GM18517 (cell line): ENCODE results near the gene PNO1.
"Not testable (repeated sequence)": the region's sequence is repeated elsewhere in the genome, so short reads cannot be mapped to it uniquely, and the experiment has no call there.

ENCODE experiments used
- ATAC-seq: cut with Tn5 transposase; IDR thresholded peaks from one replicate; pipeline ENCODE4 v1.9.1; 2021; ENCODE audit warnings: mild to moderate bottlenecking, moderate library complexity; ENCODE audit not compliant: unreplicated experiment

PNO1 gene

DNA sequence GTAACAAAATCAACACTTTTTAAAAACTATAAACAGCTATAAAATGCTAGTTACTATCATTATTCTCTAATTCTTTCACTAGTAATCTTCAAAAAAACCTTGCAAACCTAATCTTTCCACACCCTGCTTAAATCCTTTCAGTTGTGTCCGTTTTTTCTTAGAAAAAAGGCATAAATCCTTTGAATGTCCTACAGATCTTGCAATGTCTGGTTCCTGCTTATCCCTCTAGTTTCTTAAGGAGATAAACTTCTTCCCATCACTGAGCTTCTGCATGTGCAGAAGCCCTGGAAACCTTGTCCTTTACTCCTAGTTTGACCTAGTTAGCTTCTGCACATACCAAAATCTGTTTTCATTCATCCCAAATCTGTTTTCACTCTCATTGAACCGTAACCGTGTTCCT, 1.3 kb upstream of the PNO1 start:
- ATAC-seq = no peak

DNA sequence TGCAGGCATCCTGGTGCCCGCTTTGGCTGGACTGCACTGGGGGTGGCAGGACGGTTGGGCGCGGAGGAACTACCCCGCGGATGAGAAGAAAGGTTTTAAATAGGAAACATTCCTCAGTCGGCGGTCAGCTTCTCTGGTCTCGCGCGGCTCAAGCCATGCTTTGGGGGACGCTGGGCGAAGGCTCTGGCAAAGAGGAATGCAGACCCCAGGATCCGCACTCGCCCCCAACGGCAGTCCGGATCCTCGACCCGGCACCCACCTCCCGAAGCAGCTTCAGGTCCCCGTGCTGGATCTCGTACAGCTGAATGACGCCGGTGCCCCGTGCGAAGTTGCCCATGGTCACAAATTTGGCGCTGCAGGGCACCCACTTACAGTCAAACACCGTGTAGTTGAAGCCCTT, 686 bp upstream of the PNO1 start:
- peak; percentile 30 for ATAC-seq

DNA sequence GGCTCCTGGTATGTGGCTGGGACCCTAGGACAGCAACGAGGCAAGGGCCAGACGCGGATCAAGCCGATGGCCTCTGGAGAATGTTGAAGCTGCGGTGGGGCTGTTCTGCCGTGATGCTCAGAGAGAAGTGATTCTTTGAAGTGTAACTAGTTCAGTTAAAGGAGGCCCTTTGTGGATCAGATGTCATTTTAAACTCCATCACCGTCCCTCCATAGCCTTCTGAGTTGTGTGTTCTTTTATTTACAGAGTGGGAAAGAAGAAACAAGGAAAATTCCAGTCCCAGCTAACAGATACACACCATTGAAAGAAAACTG, 403 bp downstream of the PNO1 start:
- ATAC-seq = no peak

DNA sequence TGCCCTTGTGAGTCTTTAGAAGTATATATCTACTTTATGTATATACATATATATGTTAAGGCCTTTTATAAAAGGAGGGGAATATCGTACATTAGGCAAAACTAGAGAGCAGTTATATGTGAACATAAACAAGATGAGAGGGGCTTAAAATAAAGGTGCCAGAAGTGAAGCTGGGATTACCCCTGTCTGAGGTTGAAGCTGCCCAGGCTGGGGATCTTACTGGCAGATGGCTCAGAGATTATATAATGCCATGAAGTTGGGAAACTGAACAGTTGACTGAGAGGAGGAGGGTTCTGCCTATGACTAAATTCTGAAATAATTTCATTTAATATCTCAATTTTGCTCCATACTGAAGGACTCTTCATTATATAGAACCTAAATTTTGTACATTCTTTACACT, 6.0 kb downstream of the PNO1 start:
- no peak for ATAC-seq

DNA sequence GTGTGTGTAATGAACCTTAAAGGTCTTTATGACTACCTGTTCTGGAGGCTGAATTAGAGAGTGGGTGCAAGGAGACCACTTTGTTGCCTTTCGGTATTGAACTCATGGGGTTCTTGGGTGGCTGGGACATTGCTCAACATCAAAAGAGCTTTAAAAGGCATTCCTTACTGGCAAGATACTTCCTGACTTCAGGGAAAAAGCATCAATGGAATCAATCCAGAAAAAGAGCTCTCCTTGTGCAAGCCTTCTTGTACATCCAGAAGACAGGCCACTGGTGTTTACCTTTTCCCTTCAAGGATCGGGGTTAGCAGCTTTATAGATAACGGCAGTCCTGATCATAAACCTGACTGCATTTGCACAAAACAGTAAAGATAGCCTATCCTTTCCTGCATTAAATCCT, 9.5 kb downstream of the PNO1 start:
- no peak for ATAC-seq

DNA sequence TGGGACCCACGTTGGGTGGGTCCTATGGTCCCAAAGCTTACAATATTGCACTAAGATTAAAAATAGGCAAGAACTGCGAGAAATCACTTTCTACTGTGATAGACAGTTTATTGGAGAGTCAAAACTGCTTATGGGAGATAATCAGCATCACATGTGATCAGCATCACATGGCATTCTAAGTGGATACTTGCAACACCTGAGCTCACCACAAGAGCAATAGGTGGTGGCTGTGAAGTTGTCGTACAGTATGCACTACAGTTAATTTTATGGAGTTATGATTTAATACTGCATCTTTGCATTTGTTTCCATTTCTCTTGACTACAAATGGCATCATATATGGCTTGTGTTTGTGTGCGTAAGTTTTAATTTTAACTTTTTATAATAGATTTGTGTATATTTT, 11.6 kb downstream of the PNO1 start:
- ATAC-seq = no peak

DNA sequence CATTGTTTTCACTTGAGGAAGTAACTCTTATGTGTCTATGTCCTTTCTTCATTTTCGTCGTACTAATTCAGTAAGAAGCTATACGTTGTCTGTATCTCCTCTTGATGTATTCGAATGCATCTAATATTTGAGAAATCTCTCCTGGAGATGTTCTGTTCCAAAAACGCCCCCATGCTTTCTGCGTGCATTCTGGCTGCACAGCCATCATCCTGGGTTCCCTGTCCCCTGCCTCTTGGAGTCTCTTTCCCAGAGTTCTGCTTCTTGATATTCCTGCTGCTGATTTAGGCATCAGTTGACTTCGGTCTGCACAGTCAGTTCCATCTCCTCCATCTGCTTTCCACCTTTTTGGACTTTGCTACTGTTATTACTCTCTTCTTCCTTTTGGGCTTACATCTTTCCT, 13.5 kb downstream of the PNO1 start:
- ATAC-seq = no peak

DNA sequence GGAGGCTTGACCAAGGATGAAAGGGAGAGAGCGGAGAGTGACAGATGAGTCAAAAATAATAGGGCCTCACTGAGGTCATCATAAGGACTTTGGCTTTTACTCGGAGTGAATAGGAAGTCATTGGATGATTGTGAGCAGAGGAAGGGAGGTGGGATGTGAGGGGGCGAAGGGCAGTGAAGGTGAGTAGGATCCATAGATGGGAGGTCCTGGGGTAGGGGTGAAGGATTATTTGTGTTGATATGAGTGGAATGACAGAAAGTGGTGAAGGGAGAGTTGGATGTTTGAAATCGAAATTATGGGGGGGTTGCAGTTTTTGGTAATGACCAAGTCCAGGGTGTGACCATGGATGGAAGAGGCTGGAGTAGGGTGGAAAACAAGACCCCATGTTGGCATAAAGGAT, 14.0 kb downstream of the PNO1 start:
- no peak for ATAC-seq

DNA sequence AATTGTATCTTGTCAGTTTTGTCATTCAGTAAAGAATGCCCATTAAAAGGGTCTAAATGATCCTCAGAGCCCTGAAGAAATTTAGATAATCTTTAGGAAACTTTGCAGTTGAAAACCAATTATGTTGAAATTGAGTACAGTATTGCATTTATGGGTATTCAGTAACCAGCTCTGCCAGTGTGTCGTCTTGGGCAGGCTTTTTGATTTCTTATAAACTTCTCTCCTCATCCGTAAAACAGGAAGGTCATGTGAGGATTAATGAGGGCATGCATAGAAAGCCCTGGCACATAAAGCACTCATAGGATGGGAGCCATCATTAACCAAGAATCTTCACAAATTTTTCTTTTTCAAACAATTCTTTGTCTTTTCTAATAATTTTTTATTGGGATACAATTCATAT, 14.8 kb downstream of the PNO1 start:
- no peak for ATAC-seq

DNA sequence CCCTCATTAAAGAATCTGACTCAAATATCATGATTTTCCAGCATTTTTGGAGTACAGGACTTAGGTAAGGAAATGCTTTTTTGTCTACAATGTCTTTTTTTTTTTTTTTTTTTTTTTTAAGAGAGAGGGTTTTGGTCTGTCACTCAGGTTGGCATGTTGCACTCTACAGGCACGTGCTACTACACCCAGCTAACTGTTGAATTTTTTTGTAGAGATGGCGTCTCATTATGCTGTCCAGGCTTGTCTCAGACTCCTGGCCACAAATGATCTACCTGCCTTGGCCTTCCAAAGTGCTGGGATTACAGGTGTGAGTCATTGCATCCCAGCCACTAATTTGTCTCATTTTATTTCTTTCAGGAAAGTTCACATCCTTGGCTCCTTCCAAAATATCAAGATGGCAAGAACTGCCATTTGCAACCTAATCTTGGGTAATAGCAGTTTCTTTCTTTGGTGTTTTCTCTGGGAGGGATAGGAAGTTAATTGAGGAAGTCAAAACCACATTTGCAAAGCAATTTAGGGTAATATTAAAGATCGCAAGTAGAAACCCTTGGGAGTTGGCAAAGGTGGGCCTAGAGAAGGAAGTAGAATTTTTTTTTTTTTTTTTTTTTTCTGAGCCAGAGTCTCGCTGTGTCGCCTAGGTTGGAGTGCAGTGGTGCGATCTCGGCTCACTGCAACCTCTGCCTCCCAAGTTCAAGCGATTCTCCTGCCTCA, 15.5 kb downstream of the PNO1 start:
- no peak for ATAC-seq

DNA sequence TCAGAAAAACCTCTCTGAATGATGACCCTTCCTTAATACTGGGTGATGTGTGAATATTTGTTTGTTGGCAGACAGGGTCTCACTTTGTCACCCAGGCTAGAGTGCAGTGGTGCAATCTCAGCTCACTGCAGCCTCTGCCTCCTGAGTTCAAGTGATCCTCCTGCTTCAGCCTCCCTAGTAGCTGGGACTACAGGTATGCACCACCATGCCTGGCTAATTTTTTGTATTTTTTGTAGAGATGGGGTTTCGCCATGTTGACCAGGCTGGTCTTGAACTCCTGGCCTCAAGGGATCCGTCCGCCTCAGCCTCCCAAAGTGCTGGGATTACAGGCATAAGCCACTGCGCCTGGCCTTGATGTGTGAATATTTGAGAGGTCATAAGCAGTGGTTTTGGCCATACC, 17.5 kb downstream of the PNO1 start:
- ATAC-seq = not testable (repeated sequence)

DNA sequence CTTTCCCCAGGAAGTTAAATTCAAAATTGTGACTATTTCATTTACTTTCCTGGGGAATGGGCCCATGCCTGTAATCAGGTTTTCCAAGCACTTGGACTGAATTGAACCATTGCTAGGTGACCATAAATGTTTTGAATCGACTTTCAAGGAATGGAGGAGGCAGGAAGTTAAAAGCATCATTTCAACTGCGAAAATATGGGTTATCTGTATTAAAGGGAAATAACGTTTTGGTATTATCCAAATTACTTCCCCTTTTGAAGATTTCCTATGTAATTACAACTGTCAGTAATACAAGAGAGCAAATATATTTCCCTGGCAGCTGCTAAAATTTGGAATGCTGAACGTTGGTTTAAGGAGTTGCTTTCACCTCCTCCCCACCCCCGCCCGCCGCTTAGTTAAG, 19.0 kb downstream of the PNO1 start:
- ATAC-seq = no peak

DNA sequence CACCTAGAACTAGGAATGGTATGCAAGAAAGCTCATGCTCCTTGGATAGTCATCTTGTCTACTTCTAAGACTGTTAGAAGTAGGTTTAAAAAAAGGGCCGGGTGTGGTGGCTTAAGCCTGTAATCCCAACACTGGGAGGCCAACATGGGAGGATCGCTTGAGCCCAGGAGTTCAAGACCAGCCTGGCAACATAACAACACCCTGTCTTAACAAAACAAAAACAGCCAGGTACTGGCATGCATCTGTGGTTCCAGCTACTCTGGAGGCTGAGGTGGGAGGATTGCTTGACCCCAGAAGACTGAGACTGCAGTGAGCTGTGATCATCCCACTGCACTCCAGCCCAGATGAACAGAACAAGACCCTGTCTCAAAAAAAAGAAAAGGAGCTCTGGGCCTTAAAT, 19.9 kb downstream of the PNO1 start:
- no peak for ATAC-seq

DNA sequence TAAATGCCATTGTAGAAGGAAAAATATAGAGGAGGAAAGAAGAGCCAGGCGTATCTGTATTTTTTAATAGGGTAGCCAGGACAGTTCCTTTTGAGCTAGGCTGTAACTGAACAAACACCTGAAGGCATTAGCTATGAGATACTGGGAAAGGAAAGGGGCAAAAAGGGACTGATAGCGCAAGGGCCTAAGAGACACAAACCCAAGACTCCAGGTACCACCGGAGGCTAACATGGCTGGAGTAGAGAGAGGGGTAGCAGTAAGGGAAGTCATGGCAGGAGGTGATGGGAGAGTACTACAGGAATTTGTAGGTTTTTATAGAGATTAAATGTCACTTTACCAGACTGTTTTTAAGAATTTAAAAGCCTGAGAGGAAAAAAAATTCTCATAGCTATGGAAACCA, 20.7 kb downstream of the PNO1 start:
- no peak for ATAC-seq

DNA sequence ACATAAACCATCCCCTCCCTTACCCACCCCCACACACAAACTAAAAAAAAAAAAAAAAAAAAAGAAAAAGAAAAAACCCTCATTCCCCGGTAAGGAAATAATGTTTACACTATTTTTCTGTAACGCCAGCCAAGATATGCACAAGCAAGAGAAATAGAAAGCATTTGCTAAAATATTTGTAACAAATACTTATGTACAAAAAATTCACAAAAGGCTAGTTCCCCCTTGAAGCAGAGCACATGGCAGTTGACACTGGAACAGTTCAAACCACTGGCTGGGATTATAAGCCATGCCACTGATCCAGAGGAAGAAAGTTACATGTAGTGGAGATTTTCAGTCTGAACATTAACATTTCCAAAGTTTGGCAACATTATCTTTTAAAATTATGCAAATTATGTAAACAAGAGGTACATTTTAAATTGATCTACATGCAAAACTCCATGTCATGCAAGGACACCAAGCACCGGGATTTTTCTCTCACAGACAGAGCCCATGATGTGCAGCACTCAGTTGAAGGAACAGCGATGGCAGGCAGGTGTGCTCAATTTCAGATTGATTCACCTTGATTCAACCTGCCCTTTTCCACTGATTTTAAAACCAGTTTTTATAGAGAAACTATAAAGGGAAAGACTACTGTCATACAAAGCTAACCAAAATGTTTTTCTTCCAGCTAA, 21.4 kb downstream of the PNO1 start:
- no peak for ATAC-seq

DNA sequence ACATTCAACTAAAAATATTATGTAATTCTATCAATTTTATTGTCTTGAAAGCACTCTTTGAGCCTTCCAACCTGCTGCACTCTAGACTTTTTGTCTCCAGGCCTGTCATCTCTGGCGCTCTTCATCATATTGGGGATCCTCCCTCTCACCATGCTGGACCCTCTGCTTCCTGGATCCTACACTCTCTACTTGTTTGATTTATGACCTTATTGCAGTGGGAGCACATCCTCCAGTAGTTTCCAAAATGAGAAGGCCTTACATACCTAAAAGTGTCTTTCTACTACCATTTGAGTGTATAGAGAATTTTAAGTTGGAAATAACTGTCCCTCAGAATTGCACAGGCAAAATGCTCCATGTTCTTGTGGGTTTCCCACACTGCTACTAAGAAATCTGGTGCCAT, 25.2 kb downstream of the PNO1 start:
- ATAC-seq = no peak

DNA sequence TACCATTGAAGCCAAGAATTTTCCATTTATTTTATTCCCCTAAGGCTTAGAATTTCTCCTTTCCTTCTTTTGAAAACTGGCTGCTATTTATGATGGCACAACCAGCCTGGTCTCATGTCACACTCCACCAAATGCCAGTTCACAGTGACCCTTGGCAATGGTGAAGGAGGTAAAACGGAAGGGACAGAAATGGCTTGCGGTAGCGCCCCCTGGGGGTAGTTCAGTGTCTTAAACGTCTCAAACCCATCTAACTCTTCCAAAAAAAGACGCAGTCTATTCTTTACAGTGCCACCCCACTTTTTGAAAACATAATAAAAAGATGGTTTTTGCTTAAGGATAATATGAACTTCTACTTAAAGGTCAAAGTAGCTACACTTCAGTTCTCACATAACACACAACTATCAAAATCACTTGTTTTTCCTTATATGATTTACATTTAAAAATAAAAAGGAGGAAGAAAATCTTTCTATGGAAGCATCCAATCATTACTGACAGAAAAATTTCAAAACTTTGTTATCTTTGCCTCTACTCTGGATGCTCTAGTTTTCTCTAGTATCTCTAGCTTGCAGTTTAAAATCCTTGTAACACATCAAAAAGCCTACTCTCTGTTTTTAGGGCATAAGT, 28.0 kb downstream of the PNO1 start:
- no peak for ATAC-seq

DNA sequence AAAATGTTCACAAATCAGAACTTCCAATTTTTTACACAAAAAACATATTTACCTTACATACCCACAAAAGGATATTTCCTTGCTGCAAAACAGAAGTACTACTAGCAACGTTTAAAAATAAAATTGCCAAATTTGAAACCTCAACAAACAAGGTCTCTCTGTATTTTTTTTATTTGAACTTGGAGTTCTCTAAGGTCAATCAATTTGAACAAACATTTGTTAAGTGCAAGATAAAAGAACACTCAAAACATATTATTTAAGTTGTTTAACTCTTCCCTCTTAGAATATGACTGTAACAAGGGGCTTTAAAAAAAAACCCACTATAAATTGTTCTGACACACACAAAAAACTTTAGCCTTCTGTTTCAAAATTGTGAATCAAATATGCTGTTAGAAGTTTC, 29.6 kb downstream of the PNO1 start:
- ATAC-seq = no peak

DNA sequence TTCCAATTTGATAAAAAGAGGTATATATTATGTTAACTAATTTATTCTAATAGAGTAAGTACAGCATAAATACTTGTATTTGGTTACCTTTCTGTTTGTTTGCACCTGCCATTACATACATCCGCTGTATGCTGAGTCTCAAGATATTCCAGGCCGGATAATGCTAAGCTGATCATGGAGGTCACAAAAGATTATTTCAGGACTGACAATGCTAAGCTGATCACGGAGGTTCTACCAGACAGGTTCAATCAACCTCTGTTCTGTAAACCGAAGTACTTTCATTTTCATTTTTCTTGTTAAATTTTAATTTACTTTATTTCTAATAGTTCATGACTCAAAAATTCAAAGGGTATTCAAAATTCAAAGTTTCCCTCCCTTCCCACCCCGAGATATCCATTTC, 31.1 kb downstream of the PNO1 start:
- no peak for ATAC-seq

DNA sequence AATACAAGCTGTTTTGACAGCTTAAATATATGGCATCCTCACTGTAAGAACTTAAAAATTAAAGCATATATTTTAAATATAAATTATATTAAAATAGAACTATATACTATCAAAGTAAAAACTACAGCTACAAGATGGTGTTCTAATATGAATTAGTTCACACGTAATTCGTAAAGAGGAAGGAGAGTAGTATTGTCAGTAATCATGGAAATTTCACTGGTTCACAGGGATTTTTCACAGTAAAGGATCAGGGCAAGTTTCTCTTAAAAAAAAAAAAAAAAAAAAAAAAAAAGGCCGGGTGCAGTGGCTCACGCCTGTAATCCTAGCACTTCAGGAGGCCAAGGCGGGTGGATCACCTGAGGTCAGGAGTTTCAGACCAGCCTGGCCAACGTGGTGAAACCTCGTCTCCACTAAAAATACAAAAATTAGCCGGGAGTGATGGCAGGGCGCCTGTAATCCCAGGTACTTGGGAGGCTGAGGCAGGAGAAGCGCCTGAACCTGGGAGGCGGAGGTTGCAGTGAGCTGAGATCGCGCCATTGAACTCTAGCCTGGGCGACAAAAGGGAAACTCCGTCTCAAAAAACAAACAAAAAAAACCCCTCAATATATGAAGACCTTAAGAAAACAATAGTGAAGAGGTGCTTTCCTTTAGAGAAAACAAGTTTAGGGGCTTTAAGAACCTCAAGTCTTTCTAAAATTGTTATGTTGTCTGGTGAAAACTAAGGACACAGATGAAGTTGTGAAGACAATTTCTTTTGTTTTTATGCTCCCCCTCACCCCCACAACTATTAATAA, 32.5 kb downstream of the PNO1 start:
- no peak for ATAC-seq

DNA sequence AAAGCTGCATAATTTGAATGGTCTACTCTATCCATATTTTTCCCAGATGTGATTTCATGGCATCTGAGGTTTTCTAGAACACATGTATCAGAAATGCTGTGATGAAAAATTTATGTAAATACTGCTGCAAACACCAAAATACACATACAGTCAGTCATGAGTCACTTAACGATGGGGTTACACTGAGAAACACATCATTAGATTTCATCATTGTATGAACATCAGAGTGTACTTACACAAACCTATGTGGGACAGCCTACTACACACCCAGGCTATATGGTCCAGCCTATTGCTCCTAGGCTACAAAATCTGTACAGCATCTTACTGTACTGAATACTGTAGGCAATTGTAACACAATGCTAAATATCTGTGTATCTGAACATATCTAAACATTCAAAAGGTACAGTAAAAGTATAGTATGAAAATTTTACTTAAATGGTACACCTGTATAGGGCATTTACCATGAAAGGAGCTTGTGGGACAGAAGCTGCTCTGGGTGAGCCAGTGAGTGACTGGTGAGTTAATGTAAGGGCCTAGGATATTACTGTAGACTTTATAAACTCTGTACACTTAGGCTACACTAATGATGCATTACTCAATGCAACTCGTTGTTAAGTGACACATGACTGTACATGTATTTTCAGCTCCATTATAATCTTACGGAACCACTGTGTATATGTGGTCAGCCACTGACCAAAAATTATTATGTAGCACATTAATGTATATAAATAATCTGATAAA, 33.5 kb downstream of the PNO1 start:
- ATAC-seq = peak; percentile 46
